ENCODE measurements around the gene TAF3.
"Not testable (repeated sequence)": the region's sequence is repeated elsewhere in the genome, so short reads cannot be mapped to it uniquely, and the experiment has no call there.

TAF3 gene

DNA sequence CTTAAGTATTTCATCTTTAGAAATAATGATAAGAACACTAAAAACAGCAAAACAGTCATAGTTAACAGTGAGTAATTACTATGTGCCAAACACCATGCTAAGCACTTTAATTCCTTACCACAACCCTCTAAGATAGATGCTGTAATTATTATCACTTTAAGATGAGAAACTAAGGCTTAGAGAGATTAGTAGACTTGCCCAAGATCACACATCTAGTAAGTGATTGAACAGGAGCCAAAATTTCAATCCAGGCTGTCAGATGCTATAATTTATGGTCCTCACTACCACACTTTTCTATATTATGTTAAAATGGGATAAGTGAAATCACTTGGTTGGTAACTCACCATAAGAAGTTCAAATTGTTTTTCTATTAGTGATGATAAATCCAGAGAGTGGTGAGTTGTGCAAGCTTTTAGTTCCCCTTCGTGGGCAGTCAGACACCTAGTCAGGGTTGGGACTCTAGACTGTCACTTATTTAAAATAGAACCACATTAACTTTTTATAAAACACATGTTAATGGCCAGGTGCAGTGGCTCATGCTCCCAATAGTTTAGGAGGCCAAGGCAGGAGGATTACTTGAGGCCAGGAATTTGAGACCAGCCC lies 150.3 kb downstream of the TAF3 start:
- no peak for DNase-seq (ENCODE audit: low read depth in 2 of 3, low spot score in 2 of 3)

DNA sequence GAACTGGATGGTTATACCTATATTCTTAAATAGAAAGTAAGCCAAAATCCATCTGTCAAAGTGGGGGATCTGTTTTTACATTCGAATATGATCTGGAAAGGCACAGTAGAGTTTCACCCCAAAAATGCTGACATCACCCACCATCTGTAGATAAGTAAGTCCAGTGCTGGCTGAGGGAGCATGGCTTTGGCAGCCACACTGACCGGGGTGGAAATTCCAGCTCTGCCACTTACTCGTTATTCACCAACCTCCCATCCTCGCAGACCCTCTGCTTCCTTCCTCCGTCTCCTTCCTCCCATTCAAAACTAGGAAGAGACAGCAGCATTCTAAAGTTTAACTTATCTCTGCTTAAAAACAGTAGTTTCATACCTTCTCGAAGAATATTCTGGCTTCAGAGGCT lies 151.3 kb downstream of the TAF3 start:
- DNase-seq (ENCODE audit: low read depth in 2 of 3, low spot score in 2 of 3): no peak

DNA sequence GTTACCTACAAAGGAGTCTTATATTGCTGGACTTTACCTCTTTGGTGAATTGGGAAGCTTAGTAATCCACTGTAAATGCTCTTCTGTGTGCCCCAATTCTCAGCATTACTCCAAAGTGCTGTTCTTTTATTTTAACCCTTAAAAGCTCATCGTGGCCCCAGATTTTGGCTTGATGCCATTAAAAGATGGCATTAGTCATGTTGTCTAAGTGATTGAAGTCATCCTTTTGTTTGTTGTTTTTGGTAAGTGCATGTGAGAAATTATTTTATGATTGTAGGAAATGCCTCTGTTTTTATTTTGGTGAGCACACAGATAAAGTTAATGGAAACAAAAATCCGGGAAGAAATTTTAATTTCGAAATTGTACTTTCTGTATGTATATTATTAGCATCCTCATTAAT lies 153.6 kb downstream of the TAF3 start:
- DNase-seq (ENCODE audit: low read depth in 2 of 3, low spot score in 2 of 3): no peak

DNA sequence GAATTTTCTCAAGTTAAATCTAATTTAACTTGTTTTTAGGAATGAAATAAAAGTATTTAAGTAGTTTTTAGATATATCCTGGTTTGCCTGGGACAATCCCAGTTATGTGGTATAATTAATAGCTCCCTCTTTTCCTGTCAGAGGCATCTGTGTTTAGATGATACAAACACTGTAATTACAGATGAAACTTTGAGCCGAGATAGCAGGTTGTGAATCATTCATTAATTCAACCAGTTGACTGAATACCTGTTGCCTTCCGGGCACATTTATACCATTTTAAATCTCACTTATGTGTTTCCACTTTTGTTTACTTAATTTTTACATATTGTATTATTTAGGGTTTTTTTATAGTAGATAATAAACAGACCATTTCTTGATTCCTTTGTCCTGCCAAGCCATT lies 154.1 kb downstream of the TAF3 start:
- no peak for DNase-seq (ENCODE audit: low read depth in 2 of 3, low spot score in 2 of 3)

DNA sequence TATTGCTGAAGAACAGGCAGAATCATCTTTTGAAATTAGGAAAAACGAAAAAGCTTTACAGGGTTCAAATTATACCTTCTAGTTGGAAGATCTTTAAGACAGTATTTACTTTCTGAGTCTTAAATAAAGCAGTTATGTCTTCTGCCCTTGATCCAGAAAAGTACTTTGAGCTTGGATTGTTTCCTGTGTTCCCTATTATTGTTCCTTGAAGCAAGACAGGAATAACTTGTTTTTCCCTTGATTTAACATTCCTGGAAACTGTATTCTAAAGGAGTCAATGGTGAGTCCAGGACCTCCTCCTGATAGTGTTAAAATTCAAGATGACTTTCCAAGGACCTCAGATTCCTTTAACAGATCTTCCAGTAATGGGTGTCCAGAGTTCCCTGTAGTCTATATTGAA lies 161.9 kb downstream of the TAF3 start:
- DNase-seq (ENCODE audit: low read depth in 2 of 3, low spot score in 2 of 3): no peak

DNA sequence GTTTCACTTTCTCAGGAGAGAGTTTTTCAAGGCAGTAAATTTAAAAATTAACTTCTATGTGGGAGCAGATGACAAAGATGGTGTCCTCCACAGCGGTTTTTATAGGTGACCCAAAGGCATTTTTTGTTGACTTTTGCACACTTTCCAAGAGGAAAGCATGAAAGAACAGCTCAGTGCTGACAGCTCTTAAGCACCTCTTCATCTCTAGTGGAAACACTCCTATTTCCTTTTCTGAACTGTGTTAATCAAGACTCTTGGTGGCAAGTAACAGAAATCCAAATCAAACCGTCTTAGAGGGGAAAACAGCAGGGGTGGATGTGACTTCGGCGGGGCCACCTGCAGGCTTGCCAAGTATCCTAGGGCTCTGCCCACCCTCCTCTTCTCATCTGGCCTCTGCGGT lies 164.4 kb downstream of the TAF3 start:
- no peak for DNase-seq (ENCODE audit: low read depth in 2 of 3, low spot score in 2 of 3)

DNA sequence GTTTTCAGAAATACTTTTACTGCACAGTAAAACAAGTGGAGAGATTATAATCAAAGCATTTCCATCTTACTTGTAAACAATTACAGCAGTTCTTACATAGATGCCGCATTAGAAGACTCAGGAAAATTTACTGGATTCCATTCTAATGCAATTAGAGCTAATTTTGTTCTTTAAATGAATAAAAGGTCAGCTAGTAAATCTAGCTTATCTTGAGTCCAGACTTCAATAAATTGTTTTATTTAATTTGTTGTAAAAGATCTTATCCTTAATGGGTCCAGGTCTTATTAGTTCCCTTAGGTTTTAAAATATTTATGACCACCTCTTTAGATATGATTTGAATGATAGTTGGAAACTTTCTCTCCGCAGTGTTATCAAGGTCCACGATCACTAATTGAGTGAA lies 166.0 kb downstream of the TAF3 start:
- no peak for DNase-seq (ENCODE audit: low read depth in 2 of 3, low spot score in 2 of 3)

DNA sequence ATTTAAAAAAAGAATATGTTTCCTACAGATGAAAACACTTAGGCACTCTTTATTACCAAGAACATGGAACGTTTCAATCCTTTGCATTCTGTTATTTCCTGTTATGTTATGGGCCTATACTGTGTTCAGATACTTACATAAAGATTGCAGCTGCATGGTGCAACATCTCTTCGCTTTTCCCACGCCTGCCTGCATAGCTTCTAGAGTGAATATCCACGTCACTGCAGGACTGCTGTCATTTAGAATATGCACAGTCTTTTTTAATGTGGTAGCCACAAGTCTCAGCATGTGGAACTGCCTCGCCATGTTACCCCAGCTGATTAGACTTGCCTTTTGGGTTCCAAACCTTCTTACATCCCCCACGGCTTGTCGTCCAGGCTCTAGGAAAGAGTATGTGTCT lies 166.6 kb downstream of the TAF3 start:
- DNase-seq (ENCODE audit: low read depth in 2 of 3, low spot score in 2 of 3): no peak

DNA sequence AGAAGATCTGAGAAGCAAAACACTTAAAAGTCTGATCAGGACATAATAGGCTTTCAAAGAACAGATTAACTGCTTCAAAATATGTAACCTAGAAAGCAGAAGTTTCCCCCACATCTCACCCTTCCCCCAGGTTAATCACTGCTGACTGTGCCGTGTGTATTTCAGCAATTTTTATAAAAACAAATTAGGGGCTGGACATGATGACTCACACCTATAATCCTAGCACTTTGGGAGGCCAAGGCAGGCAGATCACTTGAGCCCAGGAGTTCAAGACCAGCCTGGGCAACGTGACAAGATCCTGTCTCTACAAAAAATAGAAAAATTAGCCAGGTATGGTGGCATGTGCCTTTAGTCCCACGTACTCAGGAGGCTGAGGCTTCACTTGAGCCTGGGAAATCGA lies 168.5 kb downstream of the TAF3 start:
- DNase-seq (ENCODE audit: low read depth in 2 of 3, low spot score in 2 of 3): no peak

DNA sequence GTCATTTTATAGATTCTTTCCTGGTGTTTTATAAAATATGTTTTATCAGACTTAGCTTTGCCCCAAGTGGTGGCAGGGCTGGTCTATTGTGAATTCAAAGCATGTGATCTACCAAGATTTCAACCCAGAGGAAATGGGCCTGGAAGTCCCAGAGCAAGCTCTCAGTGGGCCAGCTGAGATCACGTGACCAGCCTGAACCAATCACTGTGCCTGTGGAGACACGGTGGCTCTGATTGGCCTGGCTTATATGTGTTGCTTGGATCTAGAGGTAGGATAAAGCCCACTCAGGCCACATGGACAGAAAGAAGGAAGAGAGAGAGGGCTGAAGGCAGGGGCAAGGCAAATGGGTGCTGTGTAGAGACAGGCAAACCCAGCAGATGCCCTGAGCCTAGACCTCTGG lies 170.7 kb downstream of the TAF3 start:
- DNase-seq (ENCODE audit: low read depth in 2 of 3, low spot score in 2 of 3): no peak

DNA sequence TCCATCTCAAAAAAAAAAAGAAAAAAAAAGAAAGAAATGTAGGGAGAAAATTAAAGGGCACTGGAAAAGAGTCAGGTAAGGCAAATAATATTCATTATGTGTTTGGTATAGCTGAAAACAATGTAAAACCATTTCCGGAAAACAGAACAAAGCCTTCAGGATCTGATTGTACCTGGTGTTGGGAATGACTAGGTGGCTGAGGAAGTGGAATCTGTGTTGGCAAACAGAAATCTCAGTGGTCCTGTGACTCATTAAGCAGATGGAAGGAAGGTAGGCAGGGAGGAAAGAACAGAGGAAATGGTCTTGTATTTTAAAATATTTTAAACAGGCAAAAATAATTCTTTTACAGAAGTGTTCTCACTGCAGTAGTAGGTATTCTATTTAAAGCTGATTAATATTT lies 180.5 kb downstream of the TAF3 start:
- DNase-seq (ENCODE audit: low read depth in 2 of 3, low spot score in 2 of 3): no peak

DNA sequence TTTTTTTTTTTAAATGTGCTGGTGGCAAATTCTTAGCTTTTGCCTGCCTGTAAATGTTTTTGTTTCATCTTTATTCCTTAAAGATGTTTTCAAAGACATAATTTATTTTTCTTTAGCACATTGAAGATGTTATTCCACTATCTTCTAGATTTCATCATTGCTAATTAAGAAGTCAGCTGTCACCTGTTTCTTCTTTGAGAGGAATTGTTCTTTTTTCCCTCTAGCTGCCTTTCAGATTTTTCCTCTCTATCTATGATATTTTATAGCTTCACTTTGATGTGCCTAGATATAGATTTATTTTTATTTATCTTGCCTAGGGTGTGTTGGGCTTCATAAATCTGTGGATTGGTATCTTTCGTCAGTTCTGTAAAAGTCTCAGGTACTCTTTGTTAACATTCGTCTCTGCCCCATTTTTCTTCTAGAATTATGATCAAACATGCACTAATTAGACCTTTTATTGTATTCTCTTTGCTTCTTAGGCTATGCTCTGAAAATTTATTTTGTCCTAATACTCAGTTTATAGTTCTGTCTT lies 186.2 kb downstream of the TAF3 start:
- DNase-seq (ENCODE audit: low read depth in 2 of 3, low spot score in 2 of 3): no peak

DNA sequence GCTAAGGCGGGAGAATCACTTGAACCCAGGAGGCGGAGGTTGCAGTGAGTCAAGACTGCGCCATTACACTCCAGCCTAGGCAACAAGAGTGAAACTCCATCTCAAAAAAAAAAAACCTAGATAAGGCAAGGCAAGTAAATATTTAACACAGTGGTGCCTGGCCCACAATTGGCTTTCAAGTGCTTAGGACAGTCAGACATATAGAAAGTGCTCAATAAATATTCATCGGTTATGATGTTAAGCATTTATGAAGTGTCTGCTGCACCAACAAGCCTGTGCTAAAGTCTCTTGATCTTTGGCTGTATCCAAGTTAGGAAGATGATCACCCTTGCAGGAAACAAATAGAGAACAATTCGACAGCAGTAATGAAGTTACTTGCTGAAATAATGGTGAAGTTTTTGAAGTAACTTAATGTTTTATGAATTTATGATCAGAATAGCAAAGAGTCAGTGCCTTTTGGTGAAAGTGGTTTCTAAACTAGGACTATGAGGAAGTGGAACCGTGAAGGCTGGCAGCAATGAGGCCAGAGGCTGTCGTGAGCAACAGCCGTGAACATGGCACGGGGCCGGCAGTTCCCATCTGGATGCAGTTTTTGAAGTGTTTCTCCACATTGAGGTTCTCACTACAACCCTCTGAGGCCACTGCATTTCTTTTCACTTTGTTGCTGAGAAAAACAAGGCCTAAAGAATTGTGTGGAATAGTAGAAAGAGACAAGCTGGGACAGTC lies 188.1 kb downstream of the TAF3 start:
- DNase-seq (ENCODE audit: low read depth in 2 of 3, low spot score in 2 of 3): no peak

DNA sequence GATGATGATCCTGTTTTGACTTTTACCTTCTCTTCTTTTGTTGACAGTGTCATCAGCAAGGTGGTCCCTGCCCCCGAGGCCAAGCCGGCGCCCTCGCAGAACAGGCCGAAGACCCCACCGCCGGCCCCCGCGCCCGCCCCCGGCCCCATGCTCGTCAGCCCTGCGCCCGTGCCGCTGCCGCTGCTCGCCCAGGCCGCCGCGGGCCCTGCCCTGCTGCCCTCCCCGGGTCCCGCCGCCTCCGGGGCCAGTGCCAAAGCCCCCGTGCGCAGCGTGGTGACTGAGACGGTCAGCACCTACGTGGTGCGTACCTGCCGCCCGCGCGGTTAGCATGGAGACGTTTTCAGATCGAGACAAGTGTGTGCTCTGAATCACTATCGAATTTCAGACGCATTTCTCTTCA lies 190.7 kb downstream of the TAF3 start:
- DNase-seq (ENCODE audit: low read depth in 2 of 3, low spot score in 2 of 3): no peak

DNA sequence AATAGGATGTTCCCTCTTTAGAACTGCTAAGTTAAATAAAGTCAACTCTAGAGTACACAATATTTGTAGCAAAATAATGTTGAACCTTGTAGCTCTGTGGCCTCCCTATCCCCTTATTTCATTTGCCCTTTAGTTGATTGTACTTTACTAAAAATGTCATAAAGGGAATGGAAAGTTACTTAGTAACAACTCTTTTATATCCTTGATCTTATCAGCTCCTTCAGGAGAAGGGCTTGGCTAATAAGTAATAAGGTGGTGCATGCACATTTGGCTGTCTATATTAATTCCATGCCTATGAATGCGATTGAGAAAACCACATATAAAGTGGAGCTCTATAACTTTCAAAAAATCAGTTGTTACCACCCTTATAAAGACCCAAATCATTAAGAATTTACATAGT lies 194.7 kb downstream of the TAF3 start:
- no peak for DNase-seq (ENCODE audit: low read depth in 2 of 3, low spot score in 2 of 3)

DNA sequence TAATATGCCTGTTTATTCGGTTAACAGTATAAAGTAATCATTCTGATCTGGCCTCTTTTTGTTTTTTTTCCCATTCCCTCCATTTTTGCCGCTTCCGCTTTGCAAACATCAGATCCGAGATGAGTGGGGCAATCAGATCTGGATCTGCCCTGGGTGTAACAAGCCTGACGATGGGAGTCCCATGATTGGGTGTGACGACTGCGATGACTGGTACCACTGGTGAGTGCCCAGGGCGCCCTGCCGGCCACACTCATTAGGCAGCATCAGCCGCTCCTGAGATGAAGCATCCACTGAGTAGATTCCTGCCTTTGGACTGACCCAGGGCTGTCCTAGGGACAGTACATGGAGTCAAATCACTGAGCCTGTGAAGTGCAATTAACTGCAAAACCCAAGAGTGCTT lies 195.3 kb downstream of the TAF3 start:
- no peak for DNase-seq (ENCODE audit: low read depth in 2 of 3, low spot score in 2 of 3)

DNA sequence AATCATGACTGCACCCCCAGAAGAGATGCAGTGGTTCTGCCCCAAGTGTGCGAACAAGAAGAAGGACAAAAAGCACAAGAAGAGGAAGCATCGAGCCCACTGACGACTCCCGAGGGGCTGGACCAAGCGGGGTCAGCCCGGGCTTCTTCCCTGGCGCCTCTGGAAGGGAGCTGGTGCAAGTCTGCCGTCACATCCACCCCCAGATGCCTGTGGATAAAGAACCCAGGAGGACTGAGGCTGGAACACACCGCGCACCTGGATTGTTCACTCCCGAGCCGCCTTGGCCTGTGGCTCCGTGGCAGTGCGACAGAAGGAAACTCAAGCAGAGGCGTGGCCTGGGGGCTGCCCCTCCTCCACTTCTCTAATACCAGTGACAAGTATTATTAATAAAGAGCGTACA lies 196.3 kb downstream of the TAF3 start:
- no peak for DNase-seq (ENCODE audit: low read depth in 2 of 3, low spot score in 2 of 3)

DNA sequence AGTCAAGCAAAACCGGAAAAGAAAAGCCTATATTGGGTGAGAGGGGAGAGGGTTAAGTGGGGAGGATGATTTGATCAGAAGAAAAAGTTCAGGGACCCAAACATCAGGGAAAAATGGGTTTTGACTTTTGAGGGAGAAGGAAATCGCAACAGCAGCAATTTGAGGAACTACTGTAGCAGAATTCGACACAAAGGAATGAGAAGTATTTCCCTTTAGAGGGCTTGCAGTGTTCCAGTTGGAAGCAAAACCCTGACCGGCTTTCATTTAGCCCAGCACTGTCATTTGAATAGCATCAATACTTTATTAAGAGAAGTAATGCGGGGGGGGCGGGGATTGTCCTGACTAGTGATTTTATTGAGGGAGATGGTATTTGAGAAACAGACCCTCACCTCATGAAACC lies 199.0 kb downstream of the TAF3 start:
- no peak for DNase-seq (ENCODE audit: low read depth in 2 of 3, low spot score in 2 of 3)

DNA sequence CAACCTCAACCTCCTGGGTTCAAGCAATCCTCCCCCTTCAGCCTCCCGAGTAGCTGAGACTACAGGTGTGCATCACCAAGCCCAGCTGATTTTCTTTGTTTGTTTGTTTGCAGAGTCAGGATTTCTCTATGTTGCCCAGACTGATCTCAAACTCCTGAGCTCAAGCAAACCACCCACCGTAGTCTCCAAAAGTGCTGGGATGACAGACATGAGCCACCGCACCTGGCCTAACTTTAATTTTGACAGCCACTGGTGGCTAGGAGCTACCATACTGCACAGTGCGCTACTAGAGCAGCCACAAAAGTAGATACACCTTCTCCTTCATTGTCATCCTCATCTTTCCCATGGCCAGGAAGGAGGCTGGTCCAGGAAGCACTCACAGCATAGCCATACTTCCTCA lies 205.0 kb downstream of the TAF3 start:
- DNase-seq (ENCODE audit: low read depth in 2 of 3, low spot score in 2 of 3): no peak

DNA sequence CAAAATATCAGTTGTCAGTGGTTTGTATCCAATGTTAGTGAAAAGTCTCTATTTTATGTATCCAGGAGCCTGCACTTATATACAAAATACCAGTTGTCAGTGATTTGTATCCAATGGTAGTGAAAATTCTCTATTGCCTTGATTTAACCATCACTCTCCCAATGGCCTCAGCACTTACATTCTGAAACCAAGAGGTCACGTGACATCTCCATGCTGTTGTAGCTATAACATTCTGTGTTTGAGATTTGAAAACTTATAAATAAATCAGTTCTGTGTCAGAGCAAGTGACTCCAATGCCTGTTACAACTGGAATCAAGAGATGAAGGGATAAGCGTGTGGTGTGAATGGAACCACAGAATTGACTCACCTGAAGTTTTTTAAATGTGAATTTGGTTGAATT lies 205.5 kb downstream of the TAF3 start:
- no peak for DNase-seq (ENCODE audit: low read depth in 2 of 3, low spot score in 2 of 3)

DNA sequence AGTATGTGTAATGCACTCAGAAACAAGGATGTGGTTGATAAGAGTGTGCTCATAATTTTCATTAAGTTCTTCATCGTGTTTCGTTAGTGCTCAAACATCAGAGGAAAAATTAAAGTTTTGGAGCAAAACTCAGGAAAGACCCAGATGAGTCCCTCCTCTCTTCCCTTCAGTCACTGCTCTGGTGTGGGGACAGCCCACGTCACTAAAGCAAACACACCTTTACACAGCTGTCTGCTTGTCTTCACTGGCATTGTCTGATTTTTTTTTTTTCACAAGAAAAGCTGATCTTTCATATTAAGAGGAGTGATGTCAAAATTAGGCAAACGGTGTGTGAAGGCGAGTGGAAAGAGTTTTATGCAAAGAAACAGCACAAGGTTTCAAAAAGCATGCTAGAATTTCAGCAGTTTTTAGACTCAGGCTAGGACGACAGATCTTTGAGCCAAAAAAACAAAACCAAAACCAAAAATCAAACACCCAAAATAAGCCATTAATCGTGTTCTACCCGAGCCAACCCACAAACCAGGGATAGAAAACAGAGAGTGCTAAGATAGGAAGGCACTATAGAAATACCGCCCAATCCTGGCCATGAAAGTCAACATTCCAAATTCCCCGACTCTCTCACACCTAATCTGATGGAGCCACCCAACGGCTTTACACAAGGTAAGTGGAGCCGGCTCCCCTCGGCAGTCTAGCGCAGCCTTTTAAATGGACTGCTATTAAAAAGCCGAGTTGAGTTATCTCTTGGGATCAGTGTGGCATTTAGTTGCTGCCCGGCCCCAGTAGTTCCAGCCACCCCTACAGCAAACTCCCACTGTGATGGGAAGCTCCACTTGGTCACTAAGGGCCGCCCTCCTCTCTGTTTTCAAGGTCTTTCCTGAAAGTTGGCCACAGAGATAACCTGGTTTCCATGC lies 208.3 kb downstream of the TAF3 start:
- no peak for DNase-seq (ENCODE audit: low read depth in 2 of 3, low spot score in 2 of 3)

DNA sequence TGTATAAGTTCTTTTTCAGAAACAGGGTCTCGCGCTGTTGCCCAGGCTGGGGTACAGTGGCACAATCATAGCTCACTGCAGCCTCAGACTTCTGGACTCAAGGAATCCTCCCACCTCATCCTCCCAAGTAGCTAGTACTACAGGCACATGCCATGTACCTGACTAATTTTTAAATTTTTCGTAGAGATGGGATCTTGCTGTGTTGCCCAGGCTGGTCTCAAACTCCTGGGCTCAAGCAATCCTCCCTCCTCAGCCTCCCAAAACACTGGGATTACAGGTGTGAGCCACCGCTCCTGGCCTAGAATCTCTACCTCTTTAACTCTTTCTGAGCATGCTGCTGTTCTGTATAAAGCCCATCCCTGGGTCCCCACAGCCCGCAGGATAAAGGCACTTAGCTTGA lies 212.9 kb downstream of the TAF3 start:
- DNase-seq (ENCODE audit: low read depth in 2 of 3, low spot score in 2 of 3): not testable (repeated sequence)

Measured in activated CD8-positive, alpha-beta memory T cell treated with anti-CD3 and anti-CD28 coated beads for 48 hours (primary cell).